Measurements from ENCODE around the gene DNPEP. TPM values are rescaled to one million over a fixed set of nuclear protein-coding genes. Genes with fewer than 3 reads are reported as not detected.

The DNPEP gene
- total RNA-seq, 1 experiment from 2014 or later = 60.9 TPM

DNA sequence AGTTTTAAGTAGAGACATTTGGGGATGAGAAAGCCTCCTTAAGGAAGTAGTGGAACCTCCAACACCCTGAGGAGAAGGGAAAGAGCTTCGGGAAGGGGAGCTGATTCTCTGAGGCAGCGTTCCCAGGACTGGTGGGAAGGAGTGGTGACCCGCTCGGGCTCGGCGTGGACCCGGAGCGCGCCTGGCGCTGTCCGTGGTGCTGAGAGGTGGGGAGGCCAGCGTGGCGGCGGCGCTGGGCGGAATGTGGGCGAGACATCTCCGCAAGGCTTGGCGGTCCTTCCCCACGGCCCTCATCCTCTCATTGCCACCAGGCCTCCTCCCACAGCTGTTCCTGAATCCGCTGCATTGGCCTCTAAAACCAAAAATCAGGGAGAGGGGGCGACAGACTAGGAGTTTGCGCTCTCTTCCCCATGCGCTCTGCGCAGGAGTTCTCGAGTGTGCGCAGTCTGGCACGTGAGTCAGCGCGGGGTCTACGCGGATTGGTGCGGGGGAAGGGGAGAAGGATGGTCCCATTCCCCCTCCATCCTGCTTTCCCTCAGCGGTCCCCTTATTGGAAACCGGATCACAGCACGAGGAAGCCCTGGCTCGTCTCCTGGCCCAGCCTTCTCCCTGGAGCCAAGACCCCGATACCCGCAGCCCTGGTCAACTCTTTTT is 56.0 kb downstream of the DNPEP start:
- Histone ChIP-seq H4K20me1 (ENCODE audit: control insufficient read depth, insufficient read depth, insufficient read length) (no peaks in the 10 kb centered on the region), H3K27me3 (ENCODE audit: insufficient read depth, low read length) (peaks cover 23% of the 10 kb centered on the region; the same call in 1 of the 2 replicates)
- H3K4me3 Mint-ChIP-seq = peak overlapping the region in 1 of 2 experiments; percentile 68; a peak in 4 of 5 replicates

More for the DNA sequence above, 56.0 kb downstream of the DNPEP start:
- H2BK12ac ChIP-seq (ENCODE audit: insufficient read length, low read depth, low read length) = no peak overlapping the region
- H3K9me3 Mint-ChIP-seq = no peaks in the 10 kb centered on the region; a peak in 2 of 5 replicates
- no peak overlapping the region for H2AK5ac ChIP-seq (ENCODE audit: insufficient read length, low read length)
- H3K23ac ChIP-seq (ENCODE audit: insufficient read length, low read depth, low read length) = no peak overlapping the region
- H3K27ac Mint-ChIP-seq = no peak overlapping the region
- no peak overlapping the region for H3K18ac ChIP-seq (ENCODE audit: insufficient read length, low read depth, low read length)
- H3K4ac ChIP-seq (ENCODE audit: low read depth, low read length) = no peak overlapping the region
- peaks cover 16% of the 10 kb centered on the region in 2 experiments for H3K4me1 Mint-ChIP-seq
- DNase-seq = peak; percentile 64
- H2BK20ac ChIP-seq (ENCODE audit: low read depth, low read length, poor library complexity, severe bottlenecking) = no peak overlapping the region
- H4K5ac ChIP-seq (ENCODE audit: insufficient read length, low read depth, low read length) = no peak overlapping the region
- TF ChIP-seq, protein P1, sequence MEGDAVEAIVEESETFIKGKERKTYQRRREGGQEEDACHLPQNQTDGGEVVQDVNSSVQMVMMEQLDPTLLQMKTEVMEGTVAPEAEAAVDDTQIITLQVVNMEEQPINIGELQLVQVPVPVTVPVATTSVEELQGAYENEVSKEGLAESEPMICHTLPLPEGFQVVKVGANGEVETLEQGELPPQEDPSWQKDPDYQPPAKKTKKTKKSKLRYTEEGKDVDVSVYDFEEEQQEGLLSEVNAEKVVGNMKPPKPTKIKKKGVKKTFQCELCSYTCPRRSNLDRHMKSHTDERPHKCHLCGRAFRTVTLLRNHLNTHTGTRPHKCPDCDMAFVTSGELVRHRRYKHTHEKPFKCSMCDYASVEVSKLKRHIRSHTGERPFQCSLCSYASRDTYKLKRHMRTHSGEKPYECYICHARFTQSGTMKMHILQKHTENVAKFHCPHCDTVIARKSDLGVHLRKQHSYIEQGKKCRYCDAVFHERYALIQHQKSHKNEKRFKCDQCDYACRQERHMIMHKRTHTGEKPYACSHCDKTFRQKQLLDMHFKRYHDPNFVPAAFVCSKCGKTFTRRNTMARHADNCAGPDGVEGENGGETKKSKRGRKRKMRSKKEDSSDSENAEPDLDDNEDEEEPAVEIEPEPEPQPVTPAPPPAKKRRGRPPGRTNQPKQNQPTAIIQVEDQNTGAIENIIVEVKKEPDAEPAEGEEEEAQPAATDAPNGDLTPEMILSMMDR (conservative IDR thresholded peaks at IDR 0.05) = no peak
- H3K27ac ChIP-seq (ENCODE audit: insufficient read length, low read depth, low read length) = no peak overlapping the region
- H2BK5ac ChIP-seq (ENCODE audit: insufficient read length, low read length) = no peak overlapping the region
- no peaks in the 10 kb centered on the region for H3K9me3 ChIP-seq (ENCODE audit: control insufficient read depth, low read depth, low read length)
- H3K79me2 ChIP-seq (ENCODE audit: insufficient read depth, low read length) = no peaks in the 10 kb centered on the region
- H3K27me3 Mint-ChIP-seq (ENCODE audit: low read depth) = peaks cover 89% of the 10 kb centered on the region
- H3K14ac ChIP-seq (ENCODE audit: insufficient read depth, low read length) = no peak overlapping the region
- H3K4me1 ChIP-seq (ENCODE audit: insufficient read depth, low read length) = no peaks in the 10 kb centered on the region
- H3K9ac ChIP-seq (ENCODE audit: extremely low read depth, insufficient read length, low read length) = no peak overlapping the region
- H3T11ph ChIP-seq (ENCODE audit: low read length) = no peak overlapping the region
- no peak overlapping the region for H2BK120ac ChIP-seq (ENCODE audit: low read depth, low read length, poor library complexity, severe bottlenecking)
- no CpG with 5 or more reads among the region's 39 CpGs for WGBS (ENCODE audit: extremely low coverage, insufficient read length, low lambda C conversion rate)
- peak overlapping the region; percentile 54 for H3K4me2 ChIP-seq (ENCODE audit: insufficient read depth, insufficient read length, low read length)
- no peak overlapping the region for H3K56ac ChIP-seq (ENCODE audit: insufficient read length, low read depth, low read length)
- H2AFZ ChIP-seq (ENCODE audit: low read length) = no peak overlapping the region
- H2BK15ac ChIP-seq (ENCODE audit: low read depth, low read length) = no peak overlapping the region
- H3K36me3 Mint-ChIP-seq (ENCODE audit: insufficient read depth in 1 of 3, low read depth in 3 of 3) = peaks cover 0 to 1% (median 0%) of the 10 kb centered on the region in 3 experiments; a peak in 1 of 7 replicates
- no peak overlapping the region for H4K8ac ChIP-seq (replicated peaks; ENCODE audit: insufficient read length, low read depth, low read length)
- no peaks in the 10 kb centered on the region for H3K79me1 ChIP-seq (ENCODE audit: insufficient read depth, low read depth, low read length, poor library complexity, severe bottlenecking)
- H3K23me2 ChIP-seq (ENCODE audit: insufficient read length, low read depth, low read length, poor library complexity, severe bottlenecking) = peaks cover 3% of the 10 kb centered on the region
- H4K91ac ChIP-seq (ENCODE audit: insufficient read length, low read depth, low read length) = no peak overlapping the region
